HG02973 (cell line): ENCODE measurements around the gene ZNF346.

Experiments used
- ATAC-seq: cut with Tn5 transposase; IDR thresholded peaks from one replicate; pipeline ENCODE4 v1.9.1; 2021; ENCODE audit warnings: moderate library complexity; ENCODE audit not compliant: unreplicated experiment

The ZNF346 gene

DNA sequence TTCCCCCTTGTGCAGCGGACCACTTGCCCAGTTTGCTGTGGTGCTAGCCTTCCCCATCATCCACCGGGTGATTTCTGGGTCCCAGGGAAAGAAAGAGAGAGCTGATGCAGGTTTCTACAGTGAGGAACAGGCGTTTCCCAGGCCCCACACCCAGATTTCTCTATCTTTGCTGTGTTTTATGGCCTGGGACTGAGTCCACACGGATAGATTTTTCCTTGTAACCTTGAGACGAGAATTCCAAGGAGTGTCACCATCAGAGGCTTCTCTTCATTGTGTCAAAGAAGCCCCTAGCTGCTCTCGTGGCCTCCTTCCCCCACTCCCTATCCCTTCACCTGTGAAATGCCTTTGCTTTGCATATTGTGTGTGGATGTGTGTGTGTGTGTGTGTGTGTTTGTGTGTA, 43.0 kb downstream of the ZNF346 start:
- no peak for ATAC-seq

DNA sequence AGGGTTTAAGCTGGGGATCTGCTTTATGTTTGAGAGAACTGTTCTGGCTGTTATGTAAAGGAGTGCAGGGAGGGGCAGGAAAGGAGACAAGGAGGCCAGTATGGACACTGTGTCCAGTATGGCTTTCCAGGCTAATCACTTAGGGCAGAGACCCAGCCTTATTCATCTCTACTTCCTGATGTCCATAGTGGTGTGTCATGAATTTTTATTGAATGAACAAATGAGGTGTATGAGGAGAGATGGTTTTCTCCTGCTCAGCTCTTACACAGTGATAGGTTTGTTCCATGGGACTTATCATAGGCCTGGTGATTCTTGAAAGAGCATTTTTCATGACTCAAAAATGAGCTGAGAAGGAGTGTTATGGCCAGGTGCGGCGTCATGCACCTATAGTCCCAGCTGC, 43.7 kb downstream of the ZNF346 start:
- no peak for ATAC-seq

DNA sequence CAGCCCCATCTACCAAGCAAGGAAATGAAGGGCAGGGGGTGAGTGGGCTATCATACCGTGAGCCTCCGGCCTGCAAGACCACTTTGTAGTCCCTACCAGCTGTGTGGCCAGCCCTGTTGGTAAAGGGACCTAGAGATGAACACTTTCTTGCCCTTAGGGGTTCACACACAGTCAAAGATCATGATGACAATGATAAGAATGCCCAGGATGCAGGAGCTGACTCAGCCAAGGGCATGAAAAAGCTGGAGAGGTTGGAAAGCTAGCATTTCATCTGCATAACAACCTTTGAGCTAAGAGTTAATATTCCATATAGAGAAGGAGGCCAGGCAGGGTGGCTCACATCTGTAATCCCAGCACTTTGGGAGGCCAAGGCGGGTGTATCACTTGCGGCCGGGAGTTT, 45.0 kb downstream of the ZNF346 start:
- ATAC-seq, result no peak

DNA sequence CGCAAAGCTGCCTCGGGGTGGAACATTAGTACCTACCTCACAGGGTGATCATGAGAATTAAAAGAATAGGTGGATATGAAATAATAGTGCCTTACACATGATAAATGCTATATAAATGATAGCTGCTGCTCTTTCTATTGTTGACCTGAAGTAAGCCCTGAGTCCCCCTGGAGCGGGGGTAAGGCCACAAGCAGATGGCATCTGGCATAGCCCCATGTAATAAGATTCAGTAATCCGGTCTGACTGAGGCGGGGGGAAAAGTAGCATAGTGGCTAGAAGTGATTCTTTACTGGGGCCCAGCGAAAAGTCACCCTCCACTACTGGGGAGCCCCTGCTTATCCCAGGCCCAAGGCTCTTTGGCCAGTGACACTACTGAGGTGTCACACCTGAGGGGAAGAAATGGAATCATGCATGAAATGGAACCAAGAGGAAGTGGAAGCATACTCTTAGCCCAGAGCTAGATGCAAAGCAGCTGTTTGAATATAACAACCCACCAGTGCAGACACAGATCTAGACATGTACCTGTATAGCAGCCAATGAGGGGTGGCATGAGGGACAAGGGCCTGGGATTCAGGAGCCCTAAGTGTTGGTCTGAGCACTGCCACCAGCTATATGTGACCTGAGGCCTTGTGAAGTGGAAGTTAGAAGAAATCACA, 48.2 kb downstream of the ZNF346 start:
- ATAC-seq, result no peak

DNA sequence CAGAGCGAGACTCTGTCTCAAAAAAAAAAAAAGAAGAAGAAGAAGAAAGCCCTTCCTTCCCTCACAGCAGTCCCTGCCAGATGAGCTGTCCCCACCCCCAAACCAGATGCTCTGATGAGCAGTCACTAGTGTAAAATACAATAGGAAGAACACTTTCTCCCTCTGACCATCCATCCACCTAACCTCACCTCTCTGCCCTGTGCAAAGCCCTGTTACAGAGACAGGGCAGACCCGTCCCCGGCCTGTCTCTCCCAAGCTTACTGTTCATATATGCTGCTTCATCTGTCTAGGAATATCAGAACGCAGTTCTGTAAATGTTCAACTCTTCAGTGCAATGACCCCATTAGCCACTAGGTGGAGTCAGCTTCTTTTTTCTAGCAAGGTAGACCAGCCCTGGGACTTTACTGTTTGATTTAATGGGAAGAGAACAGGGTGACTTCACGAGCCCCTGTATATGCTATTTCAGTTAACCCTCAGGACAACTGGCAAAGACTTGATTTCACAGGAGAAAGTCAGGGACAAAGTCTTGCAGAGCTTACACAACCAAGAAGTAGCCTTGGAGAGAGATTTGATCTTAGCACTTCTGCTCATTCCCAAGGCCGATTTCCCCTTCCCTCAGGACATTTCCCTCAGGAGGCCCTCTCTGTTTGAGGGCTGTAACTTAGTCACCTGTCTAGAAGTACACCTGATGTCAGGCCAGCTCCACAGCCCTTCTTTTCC, 49.3 kb downstream of the ZNF346 start:
- ATAC-seq, result no peak

DNA sequence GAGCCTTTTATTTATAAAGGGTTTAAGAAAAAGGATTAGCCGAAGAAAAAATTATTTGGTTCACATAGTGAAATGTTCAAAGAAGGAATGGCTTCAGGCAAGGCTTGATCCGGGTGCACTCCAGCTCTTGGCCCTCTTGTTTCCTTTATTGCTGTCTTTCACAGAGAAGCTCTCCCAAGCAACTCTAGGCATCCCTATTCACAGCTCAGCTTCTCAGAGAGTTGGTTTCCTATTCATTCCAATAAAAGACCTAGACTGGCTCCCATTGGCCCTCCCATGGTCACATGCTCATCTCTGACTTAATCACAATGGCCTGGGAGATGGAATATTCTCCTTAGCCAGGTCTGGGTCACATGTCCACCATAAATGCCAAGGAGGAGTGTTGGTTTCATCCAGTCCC, 54.8 kb downstream of the ZNF346 start:
- ATAC-seq, result no peak

DNA sequence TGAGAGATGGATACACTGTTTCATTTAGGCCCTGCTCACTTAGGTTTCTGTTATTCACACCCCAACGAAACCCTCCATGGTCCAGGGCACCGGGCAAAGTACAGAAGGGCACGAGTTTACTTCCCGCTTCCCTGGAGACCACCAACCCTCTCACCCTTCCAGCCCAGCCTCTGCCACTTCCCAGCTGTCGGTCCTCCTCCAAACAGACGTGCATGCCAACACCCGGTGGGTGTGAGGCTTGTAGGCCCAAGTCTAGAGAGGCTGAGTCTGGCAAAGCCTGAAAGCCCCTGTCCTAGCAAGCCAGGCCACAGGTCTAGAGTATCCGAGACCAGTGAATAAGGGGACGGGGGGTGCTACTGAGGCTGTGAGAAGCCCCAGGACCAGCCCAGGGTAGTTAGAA, 57.1 kb downstream of the ZNF346 start:
- no peak for ATAC-seq

DNA sequence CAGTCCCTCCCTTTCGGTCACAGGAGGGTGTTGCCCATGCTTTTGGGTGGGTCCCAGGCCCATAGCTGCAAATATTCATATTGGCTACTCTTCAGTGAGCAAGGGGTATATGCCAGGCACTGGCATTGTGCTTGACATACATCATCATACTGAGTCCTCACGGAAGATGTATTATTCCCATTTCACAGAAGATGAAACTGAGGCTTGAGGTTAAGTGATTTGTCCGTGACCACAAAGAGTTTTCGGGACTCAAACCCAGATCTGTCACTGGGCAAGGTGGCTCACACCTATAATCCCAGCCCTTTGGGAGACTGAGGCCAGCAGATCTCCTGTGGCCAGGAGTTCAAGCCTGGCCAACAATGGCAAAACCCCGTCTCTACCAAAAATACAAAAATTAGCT, 57.8 kb downstream of the ZNF346 start:
- ATAC-seq, result no peak

DNA sequence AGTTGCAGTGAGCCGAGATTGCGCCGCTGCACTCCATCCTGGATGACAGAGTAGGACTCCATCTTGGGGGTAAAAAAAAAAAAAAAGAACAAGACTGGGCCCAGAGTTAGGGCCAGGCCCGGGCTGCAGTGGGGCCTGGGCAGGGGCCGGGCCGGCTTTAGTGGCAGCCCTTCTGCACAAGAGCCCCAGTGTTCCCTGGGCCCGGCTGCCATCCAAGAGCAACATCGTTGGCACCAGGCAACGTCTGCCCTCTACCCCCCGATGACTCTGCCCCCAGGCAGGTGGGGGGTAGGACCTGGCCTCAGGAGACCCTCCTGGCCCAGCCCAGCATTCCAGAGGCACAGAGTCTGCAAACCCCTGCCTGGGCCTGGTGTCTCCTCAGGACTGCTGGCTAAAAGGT, 59.4 kb downstream of the ZNF346 start:
- no peak for ATAC-seq

DNA sequence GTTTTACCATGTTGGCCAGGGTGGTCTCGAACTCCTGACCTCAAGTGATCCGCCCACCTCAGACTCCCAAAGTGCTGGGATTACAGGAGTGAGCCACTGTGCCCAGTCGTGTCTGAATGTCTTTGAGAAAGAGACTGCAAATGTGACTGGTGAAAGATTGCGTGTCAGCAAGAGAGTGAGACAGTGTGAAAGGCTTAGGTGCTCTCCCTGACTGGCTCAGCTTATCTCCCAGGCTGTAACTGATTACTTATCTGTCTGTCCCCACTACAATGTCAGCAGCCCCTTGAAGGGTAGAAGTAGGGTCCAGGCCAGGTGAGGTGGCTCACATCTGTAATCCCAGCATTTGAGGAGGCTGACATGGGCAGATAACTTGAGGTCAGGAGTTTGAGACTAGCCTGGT, 60.9 kb downstream of the ZNF346 start:
- no peak for ATAC-seq

DNA sequence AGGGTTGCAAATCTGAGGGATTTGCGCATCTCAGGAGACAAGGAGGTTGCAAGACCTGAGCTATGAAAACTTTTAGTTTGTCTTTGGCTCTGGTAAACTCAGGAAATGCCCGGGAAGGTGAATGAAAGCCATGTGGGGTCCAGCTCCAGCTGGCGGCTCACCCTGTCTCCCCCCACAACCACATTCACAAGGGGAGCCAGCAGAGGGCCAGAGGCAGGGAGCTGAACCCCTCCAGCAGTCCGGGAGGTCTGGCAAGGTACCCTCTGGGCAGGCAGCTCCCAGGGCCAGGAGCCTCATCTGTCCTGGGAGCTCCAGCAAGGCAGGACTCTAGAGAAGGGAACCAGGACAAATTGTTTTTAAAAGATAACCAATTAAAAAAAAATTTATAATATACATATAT, 61.7 kb downstream of the ZNF346 start:
- ATAC-seq, result no peak

DNA sequence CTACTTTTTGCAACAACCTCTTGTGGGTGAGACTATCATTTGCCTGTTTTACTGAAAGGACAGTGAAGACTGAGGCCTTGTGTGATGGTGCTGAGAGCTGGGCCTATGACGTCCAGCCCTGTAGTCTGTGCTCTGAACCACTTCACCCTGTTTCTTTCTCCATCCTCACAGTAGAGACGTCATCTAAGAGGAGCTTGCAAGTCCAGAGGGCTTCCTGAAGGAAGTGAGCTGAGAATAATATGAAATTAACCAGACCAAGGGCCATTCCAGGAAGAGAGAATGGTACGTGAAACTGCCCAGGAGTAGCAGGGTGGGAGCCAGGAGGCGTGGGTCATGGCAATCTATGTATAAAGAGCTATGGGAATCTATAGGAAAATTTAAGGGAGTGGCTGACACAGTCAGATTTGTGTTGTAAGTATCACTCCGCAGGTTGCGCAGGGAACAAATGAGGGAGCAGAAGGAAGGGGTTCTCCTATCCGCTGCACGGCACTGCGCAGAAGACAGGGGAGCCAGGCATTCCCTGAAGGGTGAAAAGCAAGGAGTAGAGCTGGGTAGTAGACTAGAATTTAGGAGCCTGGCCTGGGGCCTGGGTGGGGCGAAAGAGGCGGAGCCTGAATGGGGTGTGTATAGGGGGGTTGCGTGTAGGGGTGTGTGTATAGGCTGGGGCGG, 63.6 kb downstream of the ZNF346 start:
- no peak for ATAC-seq

DNA sequence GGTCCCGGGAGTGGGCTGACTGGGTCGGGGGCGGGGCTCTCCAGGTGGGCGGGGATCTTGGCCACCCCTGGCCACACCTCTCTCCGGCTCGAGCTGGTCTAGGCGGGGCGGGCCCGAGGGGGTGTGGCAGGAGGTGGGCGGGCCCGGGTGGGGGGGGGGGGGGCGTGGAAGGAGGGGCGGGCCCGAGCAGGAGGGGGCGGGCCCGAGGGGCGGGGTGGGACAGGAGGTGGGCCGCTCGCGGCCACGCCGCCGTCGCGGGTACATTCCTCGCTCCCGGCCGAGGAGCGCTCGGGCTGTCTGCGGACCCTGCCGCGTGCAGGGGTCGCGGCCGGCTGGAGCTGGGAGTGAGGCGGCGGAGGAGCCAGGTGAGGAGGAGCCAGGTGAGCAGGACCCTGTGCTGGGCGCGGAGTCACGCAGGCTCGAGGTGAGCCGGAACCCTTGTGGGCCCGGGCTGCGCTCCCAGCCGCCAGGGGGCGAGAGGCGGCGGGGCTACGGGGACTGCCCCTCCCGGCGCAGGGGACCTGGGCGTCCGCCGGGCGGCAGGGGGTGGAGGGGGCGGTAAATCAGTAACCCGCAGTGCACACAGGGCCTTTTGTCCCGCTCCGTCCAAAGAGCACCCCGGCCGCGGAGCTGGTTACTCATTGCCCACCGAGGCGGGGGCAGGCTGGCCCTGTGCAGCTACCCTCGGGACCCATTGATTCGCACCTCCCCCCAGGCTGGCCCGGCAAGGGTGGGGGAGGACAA, 64.3 kb downstream of the ZNF346 start, which contains the start of gene FGFR4:
FGFR4 (plus strand) TSS at position 262 of the 744 bp plus-strand sequence. CDS start 2,688 bp downstream, outside the sequence.
- peak; percentile 66 for ATAC-seq

DNA sequence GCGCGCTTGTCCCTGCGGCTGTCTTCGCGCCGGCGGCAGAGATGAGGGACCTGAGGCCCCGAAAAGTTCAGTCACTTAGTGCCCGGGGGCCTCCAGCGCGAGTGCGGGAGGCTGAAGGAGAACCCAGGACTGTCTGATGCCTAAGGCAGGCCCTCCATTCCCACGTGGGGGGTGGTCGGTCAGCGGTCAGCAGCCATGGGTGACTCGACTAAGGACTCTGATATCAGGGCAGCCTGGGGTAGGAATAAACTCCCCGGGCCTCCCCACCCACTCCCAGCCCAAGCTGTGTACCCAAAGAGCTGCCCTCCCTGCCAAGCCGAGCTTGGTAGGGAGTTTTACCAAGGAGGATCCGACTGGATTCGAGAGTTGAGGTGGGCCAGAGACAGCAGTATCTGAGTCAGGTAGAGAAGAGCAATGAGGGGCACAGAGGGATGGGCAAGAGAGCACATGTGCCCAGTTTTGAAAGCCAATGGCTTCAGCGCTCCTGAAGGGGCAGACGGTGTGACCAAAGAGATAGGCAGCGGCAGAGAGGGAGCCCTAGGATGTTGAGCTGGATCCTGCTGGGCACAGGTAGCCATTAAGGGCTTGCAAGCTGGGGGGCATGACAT, 65.0 kb downstream of the ZNF346 start:
- no peak for ATAC-seq

DNA sequence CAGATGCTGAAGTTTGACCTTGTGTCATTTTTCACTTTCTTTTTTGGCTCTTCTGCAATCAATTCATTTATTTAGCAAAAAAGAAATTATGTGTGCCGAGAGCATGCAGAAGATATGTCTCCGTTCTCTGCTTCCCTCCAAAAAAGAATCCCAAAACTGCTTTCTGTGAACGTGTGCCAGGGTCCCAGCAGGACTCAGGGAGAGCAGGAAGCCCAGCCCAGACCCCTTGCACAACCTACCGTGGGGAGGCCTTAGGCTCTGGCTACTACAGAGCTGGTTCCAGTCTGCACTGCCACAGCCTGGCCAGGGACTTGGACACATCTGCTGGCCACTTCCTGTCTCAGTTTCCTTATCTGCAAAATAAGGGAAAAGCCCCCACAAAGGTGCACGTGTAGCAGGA, 66.6 kb downstream of the ZNF346 start:
- no peak for ATAC-seq

DNA sequence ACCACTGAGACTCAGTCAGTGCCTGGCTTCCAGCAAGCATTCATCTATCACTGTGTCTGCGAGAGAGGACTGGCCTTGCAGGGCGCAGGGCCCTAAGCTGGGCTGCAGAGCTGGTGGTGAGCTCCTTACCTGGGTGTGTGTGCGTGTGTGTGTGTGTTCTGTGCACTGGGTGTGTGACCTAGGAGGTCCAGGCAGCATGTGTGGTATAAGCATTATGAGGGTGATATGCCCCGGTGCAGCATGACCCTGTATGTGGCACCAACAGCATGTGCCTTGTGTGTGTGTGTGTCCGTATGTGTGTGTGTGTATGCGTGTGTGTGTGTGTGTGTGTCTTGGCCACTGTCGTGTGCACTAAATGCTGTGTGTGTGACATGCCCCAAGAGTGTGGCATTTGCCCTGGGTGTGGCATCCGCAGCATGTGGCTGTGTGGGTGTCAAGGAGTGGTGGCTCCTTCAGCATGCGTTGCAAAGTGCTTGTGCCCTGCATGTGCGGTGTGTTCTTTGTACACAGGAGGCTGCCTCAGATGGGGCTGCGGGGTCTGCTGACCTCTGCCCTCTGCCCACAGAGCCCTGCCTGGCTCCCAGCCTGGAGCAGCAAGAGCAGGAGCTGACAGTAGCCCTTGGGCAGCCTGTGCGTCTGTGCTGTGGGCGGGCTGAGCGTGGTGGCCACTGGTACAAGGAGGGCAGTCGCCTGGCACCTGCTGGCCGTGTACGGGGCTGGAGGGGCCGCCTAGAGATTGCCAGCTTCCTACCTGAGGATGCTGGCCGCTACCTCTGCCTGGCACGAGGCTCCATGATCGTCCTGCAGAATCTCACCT, 67.5 kb downstream of the ZNF346 start:
- no peak for ATAC-seq

DNA sequence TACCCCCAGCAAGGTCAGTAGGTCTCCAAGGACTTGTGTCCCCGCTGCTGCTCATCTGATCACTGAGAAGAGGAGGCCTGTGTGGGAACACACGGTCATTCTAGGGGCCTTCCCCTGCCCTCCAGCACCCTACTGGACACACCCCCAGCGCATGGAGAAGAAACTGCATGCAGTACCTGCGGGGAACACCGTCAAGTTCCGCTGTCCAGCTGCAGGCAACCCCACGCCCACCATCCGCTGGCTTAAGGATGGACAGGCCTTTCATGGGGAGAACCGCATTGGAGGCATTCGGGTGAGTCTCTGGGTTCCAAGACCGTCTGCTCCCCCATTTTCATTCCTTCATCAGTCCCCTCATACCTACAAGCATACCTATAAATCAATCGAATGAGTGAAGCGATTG, 68.3 kb downstream of the ZNF346 start:
- no peak for ATAC-seq

DNA sequence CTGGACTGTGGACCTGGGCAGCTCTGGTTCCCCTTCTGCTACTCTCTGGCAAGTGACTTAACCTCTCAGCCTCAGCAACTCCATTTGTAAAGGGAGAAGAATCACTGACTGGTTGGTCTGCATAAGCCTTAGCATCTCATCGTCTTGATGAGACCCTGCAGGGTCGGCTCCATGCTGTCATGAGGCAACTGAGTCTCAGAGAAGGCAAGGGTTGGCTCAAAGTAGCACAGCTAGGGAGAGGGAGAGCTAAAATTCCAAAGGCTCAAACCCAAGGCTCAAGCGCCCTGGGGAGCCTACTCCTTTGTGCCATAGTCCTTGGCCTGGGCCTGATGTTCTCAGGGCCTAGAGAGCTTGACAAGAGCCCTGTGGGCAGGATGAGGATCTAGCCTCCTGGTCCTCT, 68.7 kb downstream of the ZNF346 start:
- no peak for ATAC-seq

DNA sequence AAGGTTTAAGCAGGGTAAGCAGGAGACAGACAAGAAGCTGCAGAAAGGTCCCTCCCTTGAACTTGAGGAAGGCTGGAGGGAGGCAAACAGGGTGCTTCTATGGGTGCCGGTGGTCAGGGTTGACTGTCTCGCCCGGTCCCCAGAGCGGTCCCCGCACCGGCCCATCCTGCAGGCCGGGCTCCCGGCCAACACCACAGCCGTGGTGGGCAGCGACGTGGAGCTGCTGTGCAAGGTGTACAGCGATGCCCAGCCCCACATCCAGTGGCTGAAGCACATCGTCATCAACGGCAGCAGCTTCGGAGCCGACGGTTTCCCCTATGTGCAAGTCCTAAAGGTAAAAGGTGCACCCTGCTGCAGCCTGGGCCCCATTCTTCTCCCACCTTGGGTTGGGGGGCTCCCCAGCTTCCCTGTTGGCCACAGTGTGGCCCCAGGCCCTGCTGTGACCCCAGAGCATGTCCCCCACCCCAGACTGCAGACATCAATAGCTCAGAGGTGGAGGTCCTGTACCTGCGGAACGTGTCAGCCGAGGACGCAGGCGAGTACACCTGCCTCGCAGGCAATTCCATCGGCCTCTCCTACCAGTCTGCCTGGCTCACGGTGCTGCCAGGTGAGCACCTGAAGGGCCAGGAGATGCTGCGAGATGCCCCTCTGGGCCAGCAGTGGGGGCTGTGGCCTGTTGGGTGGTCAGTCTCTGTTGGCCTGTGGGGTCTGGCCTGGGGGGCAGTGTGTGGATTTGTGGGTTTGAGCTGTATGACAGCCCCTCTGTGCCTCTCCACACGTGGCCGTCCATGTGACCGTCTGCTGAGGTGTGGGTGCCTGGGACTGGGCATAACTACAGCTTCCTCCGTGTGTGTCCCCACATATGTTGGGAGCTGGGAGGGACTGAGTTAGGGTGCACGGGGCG, 69.9 kb downstream of the ZNF346 start:
- no peak for ATAC-seq
